ENCODE results near the gene SNX30.

The SNX30 gene

DNA sequence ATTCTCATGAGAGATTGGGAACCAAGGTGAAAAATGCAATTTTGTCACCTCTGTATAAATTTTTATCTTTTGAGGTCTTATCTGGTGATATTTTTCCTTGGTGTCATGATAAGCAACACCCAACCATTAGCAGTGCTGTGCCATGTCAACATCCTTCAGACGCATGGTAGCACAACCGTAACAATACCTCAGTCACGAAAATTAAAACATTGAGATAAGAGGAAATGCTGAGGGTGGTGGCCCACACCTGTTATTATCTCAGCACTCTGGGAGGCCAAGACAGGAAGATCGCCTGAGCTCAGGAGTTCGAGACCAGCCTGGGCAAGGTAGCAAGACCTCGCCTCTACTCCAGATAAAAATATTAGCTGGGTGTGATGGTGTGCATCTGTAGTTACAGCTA, 107.4 kb downstream of the SNX30 start:
- no peak for DNase-seq (ENCODE audit: low spot score)

DNA sequence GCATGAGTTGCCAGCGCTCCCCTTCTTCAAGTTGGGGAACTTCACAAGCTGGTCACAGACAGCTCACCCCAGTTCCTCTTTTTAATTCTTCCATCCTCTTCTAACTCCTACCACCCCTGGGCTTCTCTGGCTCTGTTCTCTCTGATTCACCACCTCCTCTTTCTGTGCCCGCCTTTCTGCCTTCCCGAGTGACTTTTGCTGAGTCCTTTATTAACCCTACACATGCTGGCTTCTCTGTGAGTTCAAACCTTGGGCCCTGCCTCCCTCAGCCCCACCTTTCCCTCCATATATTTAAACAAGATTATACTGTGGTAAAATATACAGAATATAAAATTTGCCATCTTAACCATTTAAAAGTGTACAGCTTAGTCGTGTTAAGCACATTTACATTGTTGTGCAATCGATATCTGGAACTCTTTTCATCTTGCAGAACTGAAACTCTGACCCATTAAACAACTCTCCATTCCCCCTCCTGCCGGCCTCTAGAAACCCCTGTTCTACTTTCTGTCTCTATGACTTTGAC, 108.1 kb downstream of the SNX30 start:
- DNase-seq (ENCODE audit: low spot score), result no peak

DNA sequence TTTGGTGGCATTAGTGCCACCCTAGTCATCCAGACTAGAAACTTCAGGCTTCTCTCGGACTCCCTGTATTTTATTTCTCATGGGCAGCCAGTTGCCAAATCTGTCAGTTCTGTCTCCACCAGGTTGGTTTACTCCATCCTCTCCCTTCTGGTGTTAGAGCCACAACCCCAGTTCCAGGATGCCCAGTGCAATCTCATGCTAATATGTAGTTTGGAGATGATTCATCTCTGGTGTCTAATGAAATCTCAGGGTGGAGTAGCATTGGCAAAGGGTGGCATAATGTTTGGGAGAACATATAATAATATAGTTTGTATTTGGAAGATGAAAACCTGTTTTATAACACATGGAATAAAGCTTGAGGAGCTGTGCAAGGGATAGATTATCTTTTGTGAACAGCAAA, 109.9 kb downstream of the SNX30 start:
- no peak for DNase-seq (ENCODE audit: low spot score)

DNA sequence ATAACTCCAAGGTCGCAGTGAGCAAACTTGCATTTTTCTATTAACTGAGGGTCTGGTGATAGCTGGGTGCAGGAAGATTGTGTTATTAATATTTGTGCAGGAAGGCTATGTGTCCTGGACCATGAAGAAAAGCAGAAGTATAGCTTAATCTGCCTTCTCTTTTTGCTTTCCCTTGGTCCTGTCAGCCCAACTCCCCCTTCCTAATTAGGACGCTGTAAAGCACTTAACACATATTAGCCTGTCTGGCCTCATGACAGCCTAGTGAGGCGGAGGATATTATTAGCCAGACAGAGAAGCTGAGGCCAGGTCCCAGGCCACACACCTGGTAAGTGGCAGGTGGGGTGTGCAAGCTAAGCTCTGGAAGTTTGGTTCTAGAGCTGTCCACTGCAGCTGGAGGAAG, 110.6 kb downstream of the SNX30 start:
- no peak for DNase-seq (ENCODE audit: low spot score)

DNA sequence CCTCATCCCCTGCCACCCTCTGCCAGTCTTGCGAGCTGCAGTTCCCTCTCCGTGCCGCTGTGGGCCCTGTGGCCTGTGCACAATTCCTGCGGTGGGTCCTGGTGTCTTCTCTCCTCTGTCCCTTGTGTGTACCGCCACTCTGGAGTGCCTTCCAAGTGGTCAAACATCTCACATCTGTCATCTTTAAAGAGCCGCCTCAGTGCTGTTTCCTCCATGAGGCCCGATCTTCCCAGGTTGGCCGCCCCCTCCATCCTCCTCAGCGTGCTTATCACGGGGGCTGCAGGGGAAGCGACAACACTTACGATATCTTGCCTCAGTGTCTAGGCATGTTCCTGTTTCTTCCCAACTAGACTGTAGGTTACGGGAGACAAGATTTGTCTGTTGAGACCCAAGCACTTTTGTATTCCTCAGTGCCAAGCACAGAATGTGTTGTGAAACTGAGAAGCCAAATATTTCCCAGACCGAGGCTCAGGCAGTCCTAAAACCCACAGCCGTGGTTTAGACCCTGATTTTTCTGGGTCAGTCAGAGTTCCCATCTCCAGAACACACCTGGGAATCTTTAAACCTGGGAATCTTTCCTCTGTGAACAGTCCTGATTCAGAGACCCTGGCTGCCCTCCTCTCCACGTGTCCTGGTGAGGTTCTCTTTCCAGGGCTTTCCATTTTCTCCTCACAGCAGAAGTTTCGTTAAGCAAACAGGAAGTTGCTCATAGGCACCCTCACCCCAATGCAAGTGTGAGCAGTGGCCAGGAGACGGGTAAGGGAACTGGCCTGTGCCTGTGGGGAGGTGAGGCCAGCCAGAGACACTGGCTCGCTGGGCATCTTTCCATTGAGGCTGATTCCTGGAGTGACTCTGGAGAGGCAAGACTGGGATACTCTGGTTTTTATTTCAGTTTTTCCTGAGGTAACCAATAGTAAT, 111.3 kb downstream of the SNX30 start:
- no peak for DNase-seq (ENCODE audit: low spot score)

DNA sequence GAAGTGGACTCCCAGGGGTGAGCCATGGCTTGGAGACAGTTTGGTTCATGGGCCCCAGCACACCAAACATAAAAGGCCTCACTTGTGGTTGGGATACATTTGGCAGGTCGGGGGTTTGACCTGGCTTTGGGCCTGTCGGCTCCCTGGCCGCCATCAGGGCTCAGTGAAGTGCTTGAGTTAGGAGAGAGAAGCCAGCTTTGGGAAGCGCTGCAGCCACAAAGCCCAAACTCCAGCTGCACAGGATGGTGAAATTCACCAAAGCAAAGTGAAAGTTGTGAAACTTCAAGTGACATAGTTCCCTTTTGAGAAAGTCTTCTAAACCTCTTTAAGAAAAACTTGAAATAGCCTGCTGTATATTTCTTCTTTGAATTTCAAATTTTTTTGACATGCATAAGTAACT, 112.7 kb downstream of the SNX30 start:
- DNase-seq (ENCODE audit: low spot score), result no peak

DNA sequence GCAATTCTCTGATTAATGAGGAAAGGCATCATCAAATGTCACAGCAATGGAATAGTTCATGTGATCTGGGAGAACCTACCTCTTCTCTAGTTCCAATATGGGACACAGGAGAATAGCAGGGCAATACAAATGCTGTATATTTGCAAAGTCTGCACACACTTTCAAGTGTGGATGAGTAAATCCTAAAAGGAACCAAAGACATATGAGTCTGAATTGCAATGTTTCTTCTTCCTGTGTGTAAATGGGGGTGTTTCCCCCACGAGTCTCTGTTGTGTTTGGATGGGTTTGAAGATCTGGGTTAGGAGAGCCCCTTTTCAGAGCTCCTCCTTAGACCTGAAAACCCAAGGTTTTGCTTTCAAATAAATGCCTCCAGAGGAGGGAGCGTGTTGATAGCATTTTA, 113.2 kb downstream of the SNX30 start:
- DNase-seq (ENCODE audit: low spot score), result no peak

DNA sequence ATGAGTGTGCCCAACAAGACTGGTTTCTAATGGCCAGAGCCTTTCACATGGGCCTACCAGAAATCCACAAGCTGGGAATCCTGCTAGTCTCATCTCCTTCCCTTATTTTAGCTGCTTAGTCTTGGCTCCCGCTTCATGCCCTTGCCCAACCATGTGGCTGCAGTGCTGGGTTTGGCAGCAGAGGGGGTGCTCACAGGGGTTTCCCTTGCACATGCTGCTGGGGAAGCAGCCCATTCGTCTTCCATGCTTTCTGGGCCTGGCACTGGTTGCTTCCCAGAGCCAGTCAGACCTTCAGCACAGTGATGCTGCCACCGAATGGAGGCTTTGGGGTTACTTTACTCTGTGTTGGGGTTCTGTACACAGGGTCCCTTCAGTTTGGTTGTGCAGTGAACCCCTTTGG, 113.8 kb downstream of the SNX30 start:
- DNase-seq (ENCODE audit: low spot score), result no peak

DNA sequence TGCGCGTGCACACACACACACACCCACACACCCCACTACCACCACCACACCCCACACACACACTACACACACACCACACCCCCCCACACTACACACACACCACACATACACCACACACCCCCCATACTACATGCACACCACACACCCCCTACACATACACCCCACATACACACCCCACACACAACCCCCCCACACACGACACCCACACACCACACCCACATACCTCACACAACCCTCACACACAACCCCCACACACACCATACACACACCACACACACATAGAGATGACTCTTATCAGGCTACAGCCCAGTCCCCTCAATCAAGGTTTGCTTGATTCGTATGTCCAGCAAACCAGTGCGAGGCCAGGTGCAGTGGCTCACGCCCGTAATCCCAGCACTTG, 114.4 kb downstream of the SNX30 start:
- DNase-seq (ENCODE audit: low spot score), result no peak

DNA sequence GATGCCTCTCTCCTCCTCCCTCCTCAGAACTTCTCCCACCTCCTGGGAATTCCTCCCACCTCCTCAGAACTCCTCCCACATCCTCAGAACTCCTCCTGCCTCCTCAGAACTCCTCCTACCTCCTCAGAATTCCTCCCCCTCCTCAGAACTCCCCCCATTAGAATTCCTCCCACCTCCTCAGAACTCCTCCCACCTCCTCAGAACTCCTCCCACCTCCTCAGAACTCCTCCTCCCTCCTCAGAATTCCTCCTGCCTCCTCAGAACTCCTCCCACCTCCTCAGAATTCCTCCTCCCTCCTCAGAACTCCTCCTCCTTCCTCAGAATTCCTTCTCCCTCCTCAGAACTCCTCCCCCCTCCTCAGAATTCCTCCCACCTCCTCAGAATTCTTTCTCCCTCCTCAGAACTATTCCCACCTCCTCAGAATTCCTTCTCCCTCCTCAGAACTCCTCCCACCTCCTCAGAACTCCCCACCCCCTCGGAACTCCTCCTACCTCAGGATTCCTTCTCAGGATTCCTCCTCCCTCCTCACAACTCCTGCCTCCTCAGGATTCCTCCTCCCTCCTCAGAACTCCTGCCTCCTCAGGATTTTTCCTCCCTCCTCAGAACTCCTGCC, 116.2 kb downstream of the SNX30 start:
- no peak for DNase-seq (ENCODE audit: low spot score)

DNA sequence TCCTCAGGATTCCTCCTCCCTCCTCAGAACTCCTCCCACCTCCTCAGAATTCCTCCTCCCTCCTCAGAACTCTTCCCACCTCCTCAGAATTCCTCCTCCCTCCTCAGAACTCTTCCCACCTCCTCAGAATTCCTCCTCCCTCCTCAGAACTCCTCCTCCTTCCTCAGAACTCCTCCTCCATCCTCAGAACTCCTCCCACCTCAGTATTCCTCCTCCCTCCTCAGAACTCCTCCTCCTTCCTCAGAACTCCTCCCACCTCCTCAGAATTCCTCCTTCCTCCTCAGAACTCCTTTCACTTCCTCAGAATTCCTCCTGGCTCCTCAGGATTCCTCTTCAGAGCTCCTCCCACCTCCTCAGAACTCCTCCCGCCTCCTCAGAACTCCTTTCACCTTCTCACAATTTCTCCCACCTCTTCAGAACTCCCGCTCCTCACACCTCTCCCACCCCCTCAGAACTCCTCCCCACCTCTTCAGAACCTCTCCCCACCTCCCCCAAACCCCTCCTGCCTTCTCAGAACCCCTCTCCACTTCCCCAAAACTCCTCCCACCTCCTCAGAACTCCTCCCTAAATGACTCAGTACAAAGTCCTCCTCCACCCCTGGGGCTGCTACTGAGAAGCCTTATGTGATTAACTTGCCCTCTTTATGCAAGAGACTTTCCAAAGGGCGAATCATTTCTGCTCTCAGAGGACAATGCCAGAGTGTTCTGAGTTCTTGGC, 116.9 kb downstream of the SNX30 start:
- no peak for DNase-seq (ENCODE audit: low spot score)

DNA sequence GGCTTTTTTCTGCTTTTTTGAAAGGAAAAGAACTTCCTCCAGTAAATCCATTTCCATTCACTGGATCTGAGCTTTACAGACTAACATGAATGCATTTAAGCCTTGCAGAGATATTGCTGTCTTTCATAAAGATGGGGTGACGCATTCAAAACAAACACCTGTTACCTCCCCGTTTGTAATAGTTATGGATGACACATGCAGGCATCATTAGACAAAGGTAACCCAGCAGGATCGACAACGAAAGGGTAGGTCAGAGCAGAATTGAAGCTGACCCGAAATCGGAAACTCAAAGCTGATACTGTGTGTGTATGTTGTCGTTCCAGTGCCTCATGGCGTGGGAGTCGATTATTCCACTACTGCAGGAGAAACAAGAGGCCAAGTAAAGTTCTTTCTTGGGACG, 117.9 kb downstream of the SNX30 start:
- no peak for DNase-seq (ENCODE audit: low spot score)

DNA sequence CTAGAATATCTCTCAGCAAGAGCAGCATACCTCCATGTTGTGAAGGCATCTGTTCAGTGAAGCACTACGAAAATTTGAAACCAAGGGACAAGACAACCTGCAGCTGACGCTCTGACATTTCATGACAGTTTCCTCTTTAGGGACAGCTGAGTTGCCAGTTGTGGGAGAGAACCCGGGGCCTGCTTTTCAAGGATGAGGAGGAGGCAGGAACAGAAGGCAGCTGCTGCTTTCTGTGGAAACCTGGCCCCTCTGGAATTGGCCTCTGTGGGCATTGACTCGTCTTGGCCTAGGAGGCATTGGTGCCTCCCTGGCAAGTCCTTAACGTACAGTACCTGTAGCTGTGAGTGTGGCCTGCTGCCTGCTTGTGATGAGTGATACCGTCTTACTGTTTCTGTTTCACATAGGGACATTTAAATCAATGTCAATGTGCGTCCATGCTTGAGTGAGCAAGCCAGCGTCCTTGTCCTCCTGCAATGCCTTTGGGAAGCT, 118.5 kb downstream of the SNX30 start:
- DNase-seq (ENCODE audit: low spot score), result no peak

DNA sequence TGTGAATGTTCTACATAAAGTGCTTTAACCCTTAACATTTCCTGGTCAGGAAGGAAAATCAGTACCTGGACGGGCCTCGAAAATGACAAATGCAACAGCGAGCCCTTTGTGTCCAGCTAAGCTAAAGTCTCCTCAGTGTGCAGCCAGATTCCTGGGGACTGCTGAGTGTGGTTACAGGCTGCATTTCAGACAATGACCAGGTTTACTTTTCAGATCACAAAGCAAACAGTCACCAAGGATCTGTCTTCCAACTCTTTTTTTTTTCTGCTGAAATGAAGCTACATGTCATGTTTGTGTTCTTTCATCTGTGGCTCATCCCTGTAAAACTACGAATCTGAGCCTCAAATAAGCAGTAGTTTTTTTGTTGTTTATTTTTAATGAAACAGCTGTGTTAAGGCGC, 119.4 kb downstream of the SNX30 start:
- DNase-seq (ENCODE audit: low spot score), result no peak

DNA sequence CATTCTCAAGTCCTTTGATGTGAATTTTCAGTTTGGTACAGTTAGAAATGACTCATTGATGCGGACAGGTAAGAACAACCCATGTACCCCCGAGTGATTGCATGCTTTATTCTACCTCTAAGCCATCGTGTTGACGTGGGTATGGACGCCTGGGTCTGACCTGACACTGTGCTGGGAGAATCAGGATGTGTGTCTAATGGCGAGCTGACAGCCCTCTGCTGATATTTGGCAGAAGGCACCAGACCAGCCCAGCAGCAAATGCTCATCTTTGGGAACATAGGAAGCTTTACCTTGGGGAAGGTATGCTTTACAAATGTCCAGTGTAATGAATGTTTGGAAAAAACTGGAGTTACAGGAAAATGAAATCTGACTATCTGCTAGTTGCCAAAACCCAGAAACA, 120.0 kb downstream of the SNX30 start:
- no peak for DNase-seq (ENCODE audit: low spot score)

DNA sequence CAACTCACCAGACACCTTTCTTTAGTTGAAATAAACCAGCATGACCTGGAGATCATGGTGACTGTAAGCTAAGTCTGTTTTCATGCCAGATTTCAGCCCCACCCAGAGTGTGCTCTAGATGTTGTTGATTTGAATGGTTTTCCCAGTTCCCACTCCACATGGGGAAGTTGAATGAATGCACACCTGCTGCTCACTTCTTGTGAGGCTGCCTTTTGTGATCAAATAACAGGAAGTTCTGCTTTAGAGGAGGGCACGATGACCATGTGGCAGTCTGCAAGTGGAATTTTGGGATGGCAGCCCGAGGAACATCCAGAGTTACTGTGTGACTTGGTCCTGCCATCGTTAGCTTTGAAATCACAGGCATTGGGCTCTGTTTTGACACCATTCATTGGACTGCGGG, 121.5 kb downstream of the SNX30 start:
- no peak for DNase-seq (ENCODE audit: low spot score)

DNA sequence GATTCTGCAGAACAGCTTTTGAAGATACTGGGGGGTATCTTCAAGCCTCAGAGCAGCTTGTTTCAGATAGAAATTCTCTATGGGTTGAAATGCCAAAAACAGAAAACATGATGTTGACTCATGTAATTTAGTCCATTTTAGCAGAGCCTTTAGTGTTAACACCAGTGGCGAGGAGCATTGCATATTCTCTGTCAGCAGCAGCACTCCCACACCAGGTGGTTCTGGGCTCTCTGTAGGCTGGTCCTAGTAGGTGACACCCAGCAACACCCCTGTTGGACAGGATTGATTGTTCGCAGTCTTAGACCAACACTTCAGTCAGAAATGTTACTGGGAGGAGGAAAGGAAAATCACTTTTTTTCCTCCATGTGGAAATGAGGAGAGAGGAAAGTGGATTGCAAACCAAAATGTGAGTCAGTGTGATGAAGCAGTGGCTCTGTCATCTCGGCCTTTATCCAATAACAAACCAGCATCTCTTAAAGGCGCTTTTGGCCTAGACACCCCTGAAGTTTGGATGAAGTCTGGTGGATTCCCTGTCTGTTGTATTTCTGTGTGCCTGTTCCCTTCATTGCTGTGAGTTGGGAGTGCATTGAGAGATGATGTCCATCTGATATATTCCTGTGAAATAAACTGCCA, 123.3 kb downstream of the SNX30 start:
- no peak for DNase-seq (ENCODE audit: low spot score)

DNA sequence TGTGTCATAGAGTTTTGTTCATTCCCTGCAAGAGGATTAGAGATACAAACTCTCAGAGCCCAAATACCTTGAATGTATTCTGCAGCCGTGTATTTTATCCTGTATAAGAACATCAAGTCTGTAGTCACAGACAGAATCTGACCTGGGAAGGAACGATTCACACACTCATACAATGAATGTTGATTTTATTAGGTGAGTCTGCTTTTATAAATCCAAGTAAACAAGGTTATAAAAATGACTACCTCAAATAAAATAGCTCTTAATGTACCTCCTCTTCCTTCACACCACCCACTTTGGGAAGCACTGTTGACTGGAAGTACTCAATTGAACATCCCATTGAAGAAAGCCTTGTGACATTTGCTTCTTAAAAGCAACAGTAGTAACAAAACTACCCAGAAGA, 128.2 kb downstream of the SNX30 start:
- no peak for DNase-seq (ENCODE audit: low spot score)

DNA sequence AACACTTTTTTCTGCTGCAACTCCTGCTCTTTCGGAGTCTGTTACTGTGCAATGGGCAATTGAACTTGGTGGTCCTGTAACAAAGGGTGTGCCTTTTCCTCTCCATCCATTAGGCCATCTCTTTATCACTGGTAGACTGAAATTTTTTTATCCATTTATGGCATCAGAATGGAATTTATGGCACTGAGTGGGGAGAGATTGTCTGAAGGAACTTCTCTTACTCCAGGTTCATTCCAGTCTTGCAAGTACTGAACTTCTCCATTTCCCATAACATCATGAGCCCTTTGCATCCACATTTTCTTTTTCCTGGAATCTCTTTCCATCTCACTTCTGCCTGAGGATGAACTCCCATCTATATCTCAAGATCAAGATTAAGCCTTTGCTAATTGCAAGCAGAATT, 130.1 kb downstream of the SNX30 start:
- no peak for DNase-seq (ENCODE audit: low spot score)

DNA sequence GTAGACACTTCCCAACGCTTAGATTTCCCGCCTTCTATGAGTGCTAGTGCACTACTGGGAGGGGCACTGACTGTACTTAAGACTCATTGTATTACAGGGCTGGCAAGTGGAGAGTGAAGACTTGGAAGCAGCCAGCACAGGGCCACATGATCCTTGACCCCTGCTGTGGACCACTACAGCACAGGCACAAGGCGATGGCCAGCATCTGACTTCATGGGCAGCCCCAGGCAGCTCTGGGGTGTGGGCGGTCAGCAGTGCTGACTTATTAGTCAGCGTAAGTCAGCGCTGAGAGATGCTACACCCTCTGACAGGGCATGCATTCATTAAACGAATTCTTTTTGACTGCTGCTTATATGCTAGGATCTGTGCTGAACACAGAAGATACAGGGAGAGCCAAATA, 130.8 kb downstream of the SNX30 start:
- DNase-seq (ENCODE audit: low spot score), result no peak

DNA sequence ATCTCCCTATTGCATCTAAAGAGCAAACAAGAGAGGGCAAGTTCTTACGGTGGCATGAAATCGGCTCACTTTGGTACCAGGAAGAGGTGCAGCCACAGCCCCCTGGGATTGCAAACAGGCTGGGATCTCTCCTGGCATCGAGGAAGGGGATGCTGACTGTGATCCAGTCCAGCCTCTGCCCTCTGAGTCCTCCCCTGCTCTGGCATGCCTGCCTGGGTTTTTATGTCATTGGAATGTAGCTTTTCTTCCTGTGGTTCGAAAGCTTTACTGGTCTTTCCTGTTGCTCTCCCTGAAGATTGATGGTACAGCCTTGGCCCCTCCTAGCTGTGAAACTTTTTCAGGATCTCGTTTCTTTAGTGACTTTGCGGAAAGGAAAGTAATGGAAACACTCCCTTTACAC, 133.5 kb downstream of the SNX30 start:
- no peak for DNase-seq (ENCODE audit: low spot score)

DNA sequence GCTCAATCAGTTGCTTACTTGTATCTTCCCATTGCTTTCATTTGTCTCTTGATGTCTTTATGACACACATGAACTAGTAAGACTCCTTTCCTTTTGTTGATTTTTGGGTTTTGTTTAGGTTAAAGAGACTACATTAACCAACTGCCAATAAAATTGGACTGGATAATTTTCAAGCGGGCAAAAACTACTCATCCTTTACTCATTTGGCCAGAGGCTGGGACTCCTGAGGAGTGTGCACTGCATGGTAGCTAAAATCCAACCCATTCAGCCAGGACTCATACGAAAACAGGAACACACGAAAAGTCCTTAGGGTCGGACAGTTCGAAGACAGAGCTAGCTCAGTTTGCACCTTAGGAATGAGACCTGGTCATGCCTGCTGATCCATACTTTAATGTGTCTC, 134.2 kb downstream of the SNX30 start:
- DNase-seq (ENCODE audit: low spot score), result no peak
